Measurements from ENCODE around the gene SFTPB.

The SFTPB gene

DNA sequence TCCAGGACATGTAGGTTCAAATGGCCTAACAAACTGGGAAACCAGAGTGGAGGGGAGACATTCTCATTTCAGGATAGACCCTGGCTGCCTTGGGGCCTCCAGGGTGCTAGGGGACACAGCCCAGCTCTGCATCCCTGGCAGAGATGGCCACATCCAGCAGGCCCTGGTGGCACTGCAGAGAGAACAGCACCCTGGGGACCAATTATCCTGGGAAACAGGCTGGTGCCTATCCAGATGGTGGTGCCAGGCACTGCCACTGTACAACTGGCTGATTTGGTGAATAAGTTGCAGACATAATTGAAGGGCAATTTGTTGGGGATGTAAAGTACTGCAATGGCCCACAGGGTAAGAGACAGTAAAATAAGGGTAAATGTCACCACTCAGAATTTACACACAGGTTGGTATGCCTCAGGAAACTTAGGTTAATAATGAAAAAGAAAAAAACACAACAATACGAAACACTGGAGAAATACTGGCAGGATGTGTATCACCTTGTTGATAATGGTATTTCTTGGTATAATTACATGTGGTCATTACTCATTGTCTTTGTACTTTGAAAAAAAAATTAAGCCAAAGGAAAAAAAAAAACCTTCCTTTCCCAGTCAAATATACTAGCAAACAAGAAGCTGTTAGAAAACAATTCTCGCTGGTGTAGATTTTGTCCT lies 12.8 kb upstream of the SFTPB start:
- TF ChIP-seq, protein P1, sequence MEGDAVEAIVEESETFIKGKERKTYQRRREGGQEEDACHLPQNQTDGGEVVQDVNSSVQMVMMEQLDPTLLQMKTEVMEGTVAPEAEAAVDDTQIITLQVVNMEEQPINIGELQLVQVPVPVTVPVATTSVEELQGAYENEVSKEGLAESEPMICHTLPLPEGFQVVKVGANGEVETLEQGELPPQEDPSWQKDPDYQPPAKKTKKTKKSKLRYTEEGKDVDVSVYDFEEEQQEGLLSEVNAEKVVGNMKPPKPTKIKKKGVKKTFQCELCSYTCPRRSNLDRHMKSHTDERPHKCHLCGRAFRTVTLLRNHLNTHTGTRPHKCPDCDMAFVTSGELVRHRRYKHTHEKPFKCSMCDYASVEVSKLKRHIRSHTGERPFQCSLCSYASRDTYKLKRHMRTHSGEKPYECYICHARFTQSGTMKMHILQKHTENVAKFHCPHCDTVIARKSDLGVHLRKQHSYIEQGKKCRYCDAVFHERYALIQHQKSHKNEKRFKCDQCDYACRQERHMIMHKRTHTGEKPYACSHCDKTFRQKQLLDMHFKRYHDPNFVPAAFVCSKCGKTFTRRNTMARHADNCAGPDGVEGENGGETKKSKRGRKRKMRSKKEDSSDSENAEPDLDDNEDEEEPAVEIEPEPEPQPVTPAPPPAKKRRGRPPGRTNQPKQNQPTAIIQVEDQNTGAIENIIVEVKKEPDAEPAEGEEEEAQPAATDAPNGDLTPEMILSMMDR (IDR thresholded peaks at IDR 0.05; ENCODE audit: low read depth, low read length): no peak
- H3K4me3 ChIP-seq (ENCODE audit: low read depth, low read length): no peak overlapping the region
- DNase-seq (ENCODE audit: low read depth, low spot score): no peak
- in situ Hi-C loops (cut with HindIII; ENCODE audit: low sequenced_read_pairs): no loop called here

DNA sequence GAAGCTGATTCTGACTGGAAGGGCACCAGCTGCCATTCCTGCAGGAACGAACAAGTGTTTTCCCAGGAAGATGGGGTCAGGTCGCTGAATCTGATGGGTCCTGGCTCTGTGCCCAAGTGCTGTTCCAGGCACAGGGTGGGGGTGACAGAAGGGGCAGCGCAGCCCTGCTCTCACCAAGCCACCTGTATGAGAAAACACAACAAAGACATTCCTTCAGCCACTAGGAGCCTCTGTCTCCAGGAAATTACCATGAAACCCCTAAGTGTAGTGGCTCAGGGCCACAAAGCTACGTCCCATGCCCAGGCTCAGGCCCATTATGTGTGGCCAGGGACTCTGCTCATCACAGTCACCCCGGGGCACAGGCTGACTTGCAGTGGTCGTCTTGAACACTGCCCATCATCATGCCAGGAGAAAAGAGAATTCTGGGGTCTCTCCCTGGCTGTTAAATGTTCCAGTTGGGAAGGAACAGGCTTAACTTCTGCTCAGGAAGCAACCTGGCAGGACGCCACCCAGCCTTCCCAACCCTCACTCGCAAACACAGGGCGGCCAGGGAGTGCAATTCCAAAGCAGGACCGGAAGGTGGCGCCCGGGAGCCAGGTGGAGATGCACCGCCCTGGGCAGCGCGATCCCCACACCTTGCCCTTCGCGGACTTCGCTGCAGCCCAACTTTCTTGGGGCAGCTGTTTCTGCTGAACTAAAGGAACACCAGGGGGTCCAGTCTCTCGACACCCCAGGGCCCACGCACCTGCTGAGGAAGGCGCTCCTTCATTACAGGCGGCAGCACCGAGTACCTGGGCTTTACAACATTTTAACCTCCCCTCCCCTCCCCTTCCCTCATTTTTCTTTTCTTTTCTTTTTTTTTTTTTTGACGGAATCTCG lies 11.0 kb upstream of the SFTPB start:
- TF ChIP-seq, protein P1 (IDR thresholded peaks at IDR 0.05; ENCODE audit: low read depth, low read length): peak; percentile 98
- DNase-seq (ENCODE audit: low read depth, low spot score): peak; percentile 68
- no peak overlapping the region for H3K4me3 ChIP-seq (ENCODE audit: low read depth, low read length)
- in situ Hi-C loops (cut with HindIII; ENCODE audit: low sequenced_read_pairs): no loop called here

DNA sequence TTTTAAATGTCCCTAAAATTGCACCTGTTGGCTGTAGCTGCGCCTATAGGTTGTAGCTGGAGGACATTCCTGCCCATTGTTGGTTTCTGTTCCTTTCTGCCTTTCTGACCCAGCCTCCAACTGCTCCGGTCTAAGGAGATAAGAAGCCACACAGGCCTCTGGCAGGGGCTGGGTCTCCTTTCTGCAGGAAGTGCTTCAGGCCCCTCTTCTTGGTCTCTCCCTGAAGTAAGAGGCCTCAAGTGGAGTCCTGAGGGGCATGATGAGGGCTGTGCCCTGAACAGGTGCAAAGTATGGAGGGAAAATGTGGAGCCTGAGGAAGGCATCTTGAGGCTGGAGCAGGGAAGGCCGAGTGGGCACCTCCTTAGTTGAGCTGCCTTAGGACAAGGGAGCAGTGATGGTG lies 10.4 kb upstream of the SFTPB start:
- TF ChIP-seq, protein P1 (IDR thresholded peaks at IDR 0.05; ENCODE audit: low read depth, low read length): no peak
- H3K4me3 ChIP-seq (ENCODE audit: low read depth, low read length): no peak overlapping the region
- in situ Hi-C loops (cut with HindIII; ENCODE audit: low sequenced_read_pairs): no loop called here
- DNase-seq (ENCODE audit: low read depth, low spot score): no peak

DNA sequence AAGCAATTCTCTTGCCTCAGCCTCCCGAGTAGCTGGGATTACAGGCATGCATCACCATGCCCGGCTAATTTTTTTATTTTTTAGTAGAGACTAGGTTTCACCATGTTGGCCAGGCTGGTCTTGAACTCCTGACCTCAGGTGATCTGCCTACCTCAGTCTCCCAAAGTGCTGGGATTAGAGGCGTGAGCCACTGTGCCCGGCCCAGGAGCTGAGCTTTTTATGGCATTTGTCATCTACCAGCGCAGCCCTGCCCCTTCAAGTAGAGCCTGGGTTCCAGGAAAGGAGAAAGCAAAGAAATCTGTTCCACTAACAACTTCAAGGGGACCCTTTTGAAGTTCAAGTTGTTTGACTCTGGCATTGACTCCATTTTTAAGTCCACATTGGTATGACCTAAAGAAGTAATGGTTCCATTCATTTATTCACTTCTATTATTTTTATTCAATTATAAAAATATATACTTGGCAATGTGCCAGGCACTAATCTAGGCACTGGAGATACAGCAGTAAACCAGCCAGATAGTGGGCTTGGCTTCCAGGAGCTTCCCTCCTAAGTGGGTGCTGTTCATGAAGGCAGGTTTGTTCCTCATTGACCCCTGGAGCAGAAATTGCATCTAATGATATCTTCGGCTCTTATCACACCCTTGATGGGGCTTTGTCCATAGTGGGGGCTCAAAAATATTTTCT lies 8.0 kb upstream of the SFTPB start:
- in situ Hi-C loops (cut with HindIII; ENCODE audit: low sequenced_read_pairs): no loop called here
- no peak overlapping the region for H3K4me3 ChIP-seq (ENCODE audit: low read depth, low read length)
- no peak for DNase-seq (ENCODE audit: low read depth, low spot score)
- TF ChIP-seq, protein P1 (IDR thresholded peaks at IDR 0.05; ENCODE audit: low read depth, low read length): peak; percentile 1

DNA sequence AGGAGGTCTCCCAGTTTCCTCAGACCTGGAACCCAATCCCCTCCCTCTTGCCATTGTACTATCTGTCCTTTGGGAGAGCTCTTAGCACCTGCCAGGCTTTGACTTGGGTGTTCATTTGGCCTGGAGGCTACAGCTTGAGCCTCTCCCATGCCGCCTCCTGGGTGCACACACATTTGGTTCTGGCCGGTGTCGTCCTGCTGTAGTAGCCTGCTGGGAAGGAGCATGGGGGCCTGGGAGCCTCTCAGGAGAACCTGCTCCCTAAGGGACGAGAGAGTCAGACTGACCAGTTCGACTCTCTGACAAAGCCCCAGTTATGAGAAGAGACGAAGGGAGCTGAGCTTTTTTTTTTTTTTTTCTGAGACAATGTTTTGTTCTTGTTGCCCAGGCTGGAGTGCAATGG lies 7.4 kb upstream of the SFTPB start:
- H3K4me3 ChIP-seq (ENCODE audit: low read depth, low read length): no peak overlapping the region
- no peak for DNase-seq (ENCODE audit: low read depth, low spot score)
- in situ Hi-C loops (cut with HindIII; ENCODE audit: low sequenced_read_pairs): no loop called here
- TF ChIP-seq, protein P1 (IDR thresholded peaks at IDR 0.05; ENCODE audit: low read depth, low read length): no peak

DNA sequence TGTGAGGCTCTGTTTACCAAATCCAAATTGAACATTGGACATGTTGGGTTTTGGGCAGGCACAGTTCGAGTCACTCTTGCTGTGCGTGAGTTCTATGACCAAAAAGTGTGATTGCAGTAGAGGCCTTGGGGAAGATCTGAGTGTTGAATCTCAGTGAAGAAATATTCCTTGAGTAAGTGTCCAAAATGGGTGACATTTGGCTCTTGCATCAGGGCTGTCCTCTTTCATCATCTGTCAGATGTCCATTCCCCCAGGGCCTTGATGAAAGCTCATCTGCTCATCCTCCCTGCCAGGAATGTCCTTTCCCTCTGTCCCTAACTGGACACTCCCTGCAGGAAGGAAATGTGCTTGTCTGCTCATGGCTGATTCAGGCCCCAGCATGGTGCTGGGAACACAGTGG lies 6.4 kb upstream of the SFTPB start:
- TF ChIP-seq, protein P1 (IDR thresholded peaks at IDR 0.05; ENCODE audit: low read depth, low read length): no peak
- in situ Hi-C loops (cut with HindIII; ENCODE audit: low sequenced_read_pairs): no loop called here
- no peak for DNase-seq (ENCODE audit: low read depth, low spot score)
- no peak overlapping the region for H3K4me3 ChIP-seq (ENCODE audit: low read depth, low read length)
